Sigmoid colon (tissue), 7 donors: Measurements from ENCODE around the gene CAP2. TPM values are rescaled to one million over a fixed set of nuclear protein-coding genes. Genes with fewer than 3 reads are reported as not detected.
"Not testable (repeated sequence)": the region's sequence is repeated elsewhere in the genome, so short reads cannot be mapped to it uniquely, and the experiment has no call there.

ENCODE experiments used
- DNase-seq: peaks from one replicate; pipeline ENCODE4 v3.0.0-alpha.2; 2019
- H3K27ac ChIP-seq, 4 donors: fragments of 200-600 bp; sonication (generic); one replicate each; pipeline ENCODE4 v1.5.1; 2016 to 2019; ENCODE audit warnings: mild to moderate bottlenecking in 1 of 4
- H3K27me3 ChIP-seq, 3 donors: fragments of 200-600 bp; sonication (generic); one replicate each; pipeline ENCODE4 v1.5.1; 2019; ENCODE audit warnings: mild to moderate bottlenecking in 1 of 3
- H3K36me3 ChIP-seq, 4 donors: fragments of 200-600 bp; sonication (generic); one replicate each; pipeline ENCODE4 v1.5.1; 2016 to 2019
- H3K4me1 ChIP-seq, 4 donors: fragments of 200-600 bp; sonication (generic); one replicate each; pipeline ENCODE4 v1.5.1; 2017 to 2019
- H3K4me3 ChIP-seq, 4 donors: fragments of 200-600 bp; sonication (generic); one replicate each; pipeline ENCODE4 v1.5.1; 2017 to 2019; ENCODE audit warnings: mild to moderate bottlenecking in 2 of 4, moderate library complexity in 1 of 4
- H3K9me3 ChIP-seq, 4 donors: fragments of 200-600 bp in 3 of 4; sonication (generic) in 3 of 4; one replicate each; pipeline versions ENCODE4 v1.5.1 to v1.6.1; 2013 to 2019
- EP300 ChIP-seq, 4 donors: sonication (generic); formaldehyde crosslinking; IDR thresholded peaks; one replicate each; pipeline ENCODE4 v1.6.1; 2017; ENCODE audit warnings: antibody characterized with exemption in 4 of 4
- POLR2A ChIP-seq, 2 donors: fragments of 450-650 bp; IDR thresholded peaks; one replicate each; pipeline ENCODE4 v1.6.1; 2016; ENCODE audit warnings: antibody characterized with exemption in 2 of 2, mild to moderate bottlenecking in 2 of 2, moderate library complexity in 2 of 2
- POLR2AphosphoS5 ChIP-seq, 4 donors: sonication (generic); formaldehyde crosslinking; IDR thresholded peaks; one replicate each; pipeline ENCODE4 v1.6.1; 2017; ENCODE audit warnings: antibody characterized with exemption in 4 of 4
- whole genome bisulfite sequencing, 2 donors: extraction: QIAGEN DNeasy Blood & Tissue Kit; methylation state at CpG; one replicate each; pipeline ENCODE4 v1.1.7; 2013; 5-methylcytosine and 5-hydroxymethylcytosine counted together
- intact Hi-C: fragments of 100-400 bp; cut with DNase I; formaldehyde crosslinking; loops from one replicate; pipeline ENCODE4 v1.15.1; 2023
- polyA plus RNA-seq, 3 donors: library from polyadenylated mRNA; stranded (reverse); fragments of 200-250 nt; gene quantifications; one replicate each; pipeline ENCODE4 v1.2.3, GENCODE V29; 2013
- total RNA-seq, 4 donors: library from RNA; depleted of rRNA; stranded (reverse); fragments of >200 nt; gene quantifications; one replicate each; pipeline ENCODE4 v1.1.0, GENCODE V29; 2016
- TF ChIP-seq, protein P1 (sequence below), 4 experiments: fragments of 450-650 bp in 3 of 4; fragments of 200-600 bp in 1 of 4; IDR thresholded peaks; one replicate each; pipeline ENCODE4 v1.5.1; 2016 to 2019; ENCODE audit warnings: antibody characterized with exemption in 4 of 4, mild to moderate bottlenecking in 3 of 4, moderate library complexity in 2 of 4
- donor health status: healthy with polysubstance abuse.
- donor health status: Bipolar disorder and iron deficiency.
- donor health status: healthy.

Gene CAP2
- total and polyA plus RNA-seq, 7 donors: 0.92 to 67.1 (median 48.3) TPM

- peaks cover 0 to 20% (median 13%) of the 10 kb centered on the region in 4 donors for H3K4me1 ChIP-seq
- intact Hi-C loops: no loop called here
These were observed 2.9 kb downstream of the CAP2 start for GRCh38 chr6:17396256-17396655.

DNA sequence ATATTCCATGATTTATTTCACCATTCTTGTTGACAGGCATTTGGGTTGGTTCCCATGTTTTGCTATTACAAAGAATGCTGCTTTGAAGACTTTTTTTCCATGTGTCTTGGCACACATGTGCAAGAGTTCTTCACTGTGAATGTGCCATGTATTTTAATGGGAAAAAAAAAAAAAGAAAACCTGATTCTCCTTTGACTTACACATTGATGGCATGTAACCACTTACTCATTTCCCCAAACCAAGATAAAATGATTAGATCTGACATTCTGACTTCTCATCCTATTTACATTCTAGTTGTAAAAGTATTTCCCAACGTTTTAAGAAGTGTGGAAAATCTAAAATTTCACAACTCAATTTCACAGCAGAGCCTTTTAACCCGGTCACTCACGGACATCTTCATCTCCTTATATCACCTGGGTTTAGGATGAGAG, 4.4 kb downstream of the CAP2 start:
- no peak overlapping the region for H3K4me3 ChIP-seq
- no peak for DNase-seq
- H3K9me3 ChIP-seq: no peaks in the 10 kb centered on the region
- peak overlapping the region in 1 of 4 donors; percentile 12 for H3K27ac ChIP-seq
- no peak for TF ChIP-seq EP300 (IDR thresholded peaks at IDR 0.05)
- TF ChIP-seq, protein P1, sequence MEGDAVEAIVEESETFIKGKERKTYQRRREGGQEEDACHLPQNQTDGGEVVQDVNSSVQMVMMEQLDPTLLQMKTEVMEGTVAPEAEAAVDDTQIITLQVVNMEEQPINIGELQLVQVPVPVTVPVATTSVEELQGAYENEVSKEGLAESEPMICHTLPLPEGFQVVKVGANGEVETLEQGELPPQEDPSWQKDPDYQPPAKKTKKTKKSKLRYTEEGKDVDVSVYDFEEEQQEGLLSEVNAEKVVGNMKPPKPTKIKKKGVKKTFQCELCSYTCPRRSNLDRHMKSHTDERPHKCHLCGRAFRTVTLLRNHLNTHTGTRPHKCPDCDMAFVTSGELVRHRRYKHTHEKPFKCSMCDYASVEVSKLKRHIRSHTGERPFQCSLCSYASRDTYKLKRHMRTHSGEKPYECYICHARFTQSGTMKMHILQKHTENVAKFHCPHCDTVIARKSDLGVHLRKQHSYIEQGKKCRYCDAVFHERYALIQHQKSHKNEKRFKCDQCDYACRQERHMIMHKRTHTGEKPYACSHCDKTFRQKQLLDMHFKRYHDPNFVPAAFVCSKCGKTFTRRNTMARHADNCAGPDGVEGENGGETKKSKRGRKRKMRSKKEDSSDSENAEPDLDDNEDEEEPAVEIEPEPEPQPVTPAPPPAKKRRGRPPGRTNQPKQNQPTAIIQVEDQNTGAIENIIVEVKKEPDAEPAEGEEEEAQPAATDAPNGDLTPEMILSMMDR (IDR thresholded peaks at IDR 0.05): no peak
- no peak for TF ChIP-seq POLR2A (IDR thresholded peaks at IDR 0.05)
- no peak for TF ChIP-seq POLR2AphosphoS5 (IDR thresholded peaks at IDR 0.05)
- WGBS, 2 donors: 72 to 80% methylated on average over 3 of the region's 3 CpGs
- H3K27me3 ChIP-seq: no peaks in the 10 kb centered on the region
- intact Hi-C loops: no loop called here
- H3K4me1 ChIP-seq: peaks cover 0 to 14% (median 9%) of the 10 kb centered on the region in 4 donors
- no peaks in the 10 kb centered on the region for H3K36me3 ChIP-seq

More at GRCh38 chr6:17396256-17396655, 2.9 kb downstream of the CAP2 start:
- Histone ChIP-seq H3K27me3 (no peaks in the 10 kb centered on the region), H3K27ac (no peak overlapping the region), H3K36me3 (no peaks in the 10 kb centered on the region), H3K9me3 (no peaks in the 10 kb centered on the region), H3K4me3 (no peak overlapping the region)
- TF ChIP-seq, protein P1 (IDR thresholded peaks at IDR 0.05): no peak
- TF ChIP-seq POLR2A (IDR thresholded peaks at IDR 0.05): no peak
- no peak for TF ChIP-seq EP300 (IDR thresholded peaks at IDR 0.05)
- TF ChIP-seq POLR2AphosphoS5 (IDR thresholded peaks at IDR 0.05): no peak
- 95 to 96% methylated on average over 3 of the region's 3 CpGs for WGBS, 2 donors
- no peak for DNase-seq

GRCh38 chr6:17405181-17405943, 12.0 kb downstream of the CAP2 start:
- DNase-seq, H3K36me3 ChIP-seq, H3K9me3 ChIP-seq, intact Hi-C loops, H3K4me3 ChIP-seq, H3K27me3 ChIP-seq: not testable (repeated sequence)
- peaks cover 0 to 13% (median 0%) of the 10 kb centered on the region in 4 donors for H3K4me1 ChIP-seq
- H3K27ac ChIP-seq: peak overlapping the region in 3 of 4 donors; percentile 6 to 49 (median 27)
- WGBS, 2 donors: 67 to 86% methylated on average over 7 of the region's 7 CpGs

GRCh38 chr6:17405944-17406245, 12.5 kb downstream of the CAP2 start:
- Histone ChIP-seq H3K4me3 (no peak overlapping the region), H3K27ac (peak overlapping the region in 3 of 4 donors; percentile 6 to 49 (median 27)), H3K9me3 (no peaks in the 10 kb centered on the region), H3K4me1 (peaks cover 0 to 13% (median 0%) of the 10 kb centered on the region in 4 donors), H3K27me3 (no peaks in the 10 kb centered on the region), H3K36me3 (no peaks in the 10 kb centered on the region)
- 38 to 83% methylated on average over 8 of the region's 8 CpGs for WGBS, 2 donors
- TF ChIP-seq EP300 (IDR thresholded peaks at IDR 0.05): no peak
- no peak for TF ChIP-seq POLR2A (IDR thresholded peaks at IDR 0.05)
- TF ChIP-seq, protein P1 (IDR thresholded peaks at IDR 0.05): no peak
- no peak for TF ChIP-seq POLR2AphosphoS5 (IDR thresholded peaks at IDR 0.05)
- intact Hi-C loops: no loop called here
- DNase-seq: no peak

DNA sequence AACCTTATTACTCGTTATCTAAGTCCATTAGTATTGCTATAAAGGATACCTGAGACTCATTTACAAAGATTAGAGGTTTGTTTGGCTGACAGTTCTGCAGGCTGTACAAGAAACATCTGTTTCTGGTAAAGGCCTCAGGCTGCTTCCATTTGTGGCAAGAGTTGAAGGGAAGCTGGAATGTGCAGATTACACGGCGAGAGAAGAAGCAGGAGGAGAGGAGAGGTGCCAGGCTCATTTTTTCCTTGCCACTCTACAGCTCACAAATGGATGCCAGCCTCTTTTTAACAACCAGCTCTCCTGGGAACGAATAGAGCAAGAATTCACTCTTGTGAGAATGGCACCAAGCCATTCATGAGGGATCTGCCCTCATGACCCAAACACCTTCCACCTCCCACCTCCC, 14.7 kb downstream of the CAP2 start:
- Histone ChIP-seq H3K4me3 (no peak overlapping the region), H3K27ac (peak overlapping the region in 1 of 4 donors; percentile 50), H3K27me3 (no peaks in the 10 kb centered on the region), H3K4me1 (peaks cover 0 to 29% (median 2%) of the 10 kb centered on the region in 4 donors), H3K9me3 (no peaks in the 10 kb centered on the region), H3K36me3 (no peaks in the 10 kb centered on the region)
- TF ChIP-seq EP300 (IDR thresholded peaks at IDR 0.05): no peak
- TF ChIP-seq, protein P1 (IDR thresholded peaks at IDR 0.05): no peak
- no peak for TF ChIP-seq POLR2AphosphoS5 (IDR thresholded peaks at IDR 0.05)
- TF ChIP-seq POLR2A (IDR thresholded peaks at IDR 0.05): no peak
- WGBS, 2 donors: 78 to 83% methylated on average over 4 of the region's 4 CpGs
- intact Hi-C loops: no loop called here
- DNase-seq: no peak
